B cell (primary cell): ENCODE results near the gene PARVB. TPM values are rescaled to one million over a fixed set of nuclear protein-coding genes. Genes with fewer than 3 reads are reported as not detected.

Experiments used
- ATAC-seq: fragments of 200-7000 bp; cut with Tn5 transposase; one replicate; pipeline ENCODE4 v1.10.0; 2021; ENCODE audit warnings: low read depth, mild to moderate bottlenecking, moderate number of reproducible peaks, moderate library complexity
- CTCF ChIA-PET: fragments of 350-600 bp; sonication (Branson Sonifier 250); formaldehyde crosslinking; loops from one replicate; lab custom pipeline; 2021; ENCODE audit warnings: antibody characterized with exemption, inconsistent platforms; lab: Charles Lee
- POLR2A ChIA-PET: fragments of 350-600 bp; sonication (Branson Sonifier 250); formaldehyde crosslinking; loops from one replicate; lab custom pipeline; 2021; ENCODE audit warnings: antibody characterized with exemption; lab: Charles Lee
- DNase-seq: peaks from one replicate; pipeline ENCODE4 v3.0.0; 2013
- H2AFZ ChIP-seq: 2 replicates; pipeline ENCODE4 v1.6.1; 2012; ENCODE audit warnings: mild to moderate bottlenecking, low read depth, low read length; ENCODE audit not compliant: insufficient read depth, poor library complexity, severe bottlenecking
- H3K27ac ChIP-seq, 2 donors: 1 replicate in 1 of 2; 2 replicates in 1 of 2; pipeline ENCODE4 v1.5.1; 2012 to 2013; ENCODE audit warnings: low read length in 2 of 2, mild to moderate bottlenecking in 2 of 2, moderate library complexity in 1 of 2
- H3K27me3 ChIP-seq, 4 experiments: fragments of 200-600 bp in 1 of 4; sonication (generic) in 1 of 4; replicated peaks in 1 of 4; 1 replicate in 2 of 4; 2 replicates in 2 of 4; pipeline versions ENCODE4 v1.6.1 to v1.7.0; 2013 to 2016; ENCODE audit warnings: low read length in 3 of 4, mild to moderate bottlenecking in 2 of 4, mixed read lengths in 1 of 4, moderate library complexity in 1 of 4; ENCODE audit not compliant: insufficient read depth in 4 of 4, control insufficient read depth in 3 of 4; ENCODE audit errors: control extremely low read depth in 1 of 4
- H3K36me3 ChIP-seq, 2 experiments: replicated peaks in 1 of 2; 1 replicate in 1 of 2; 2 replicates in 1 of 2; pipeline versions ENCODE4 v1.6.1 to v1.7.1; 2013; ENCODE audit warnings: low read length in 1 of 2; ENCODE audit not compliant: insufficient read depth in 2 of 2, control insufficient read depth in 1 of 2; ENCODE audit errors: control extremely low read depth in 1 of 2, extremely low read depth in 1 of 2
- H3K4me1 ChIP-seq, 2 donors: fragments of 200-600 bp in 1 of 2; sonication (generic) in 1 of 2; 1 replicate in 1 of 2; 2 replicates in 1 of 2; pipeline versions ENCODE4 v1.5.1 to v1.6.1; 2013 to 2017; ENCODE audit warnings: low read length in 2 of 2; ENCODE audit not compliant: control insufficient read depth in 2 of 2, insufficient read depth in 2 of 2
- H3K4me2 ChIP-seq: replicated peaks from 2 replicates; pipeline ENCODE3; 2012; ENCODE audit warnings: mild to moderate bottlenecking, low read depth, low read length; ENCODE audit not compliant: poor library complexity, severe bottlenecking
- H3K4me3 ChIP-seq, 5 experiments: fragments of 200-600 bp in 1 of 5; sonication (generic) in 1 of 5; 1 replicate in 3 of 5; 2 replicates in 2 of 5; pipeline versions ENCODE4 v1.5.1 to v1.7.0; 2011 to 2016; ENCODE audit warnings: low read length in 4 of 5, mild to moderate bottlenecking in 4 of 5, low read depth in 2 of 5, control low read depth in 1 of 5, moderate library complexity in 1 of 5; ENCODE audit not compliant: insufficient read depth in 1 of 5; ENCODE audit errors: control extremely low read depth in 1 of 5, extremely low read depth in 1 of 5
- H3K79me2 ChIP-seq: fragments of 200-600 bp; sonication (generic); one replicate; pipeline ENCODE4 v1.6.0; 2016; ENCODE audit warnings: low read length; ENCODE audit not compliant: control insufficient read depth, insufficient read depth
- H3K9ac ChIP-seq: fragments of 200-600 bp; sonication (generic); 2 replicates; pipeline ENCODE4 v1.6.1; 2017; ENCODE audit warnings: mild to moderate bottlenecking, low read length, moderate library complexity
- H3K9me3 ChIP-seq, 3 donors: one replicate each; pipeline versions ENCODE4 v1.6.1 to v1.7.1; 2013; ENCODE audit warnings: low read length in 2 of 3; ENCODE audit not compliant: control insufficient read depth in 2 of 3, insufficient read depth in 1 of 3; ENCODE audit errors: control extremely low read depth in 1 of 3
- H4K20me1 ChIP-seq: 2 replicates; pipeline ENCODE4 v1.6.0; 2012; ENCODE audit warnings: mild to moderate bottlenecking, low read length; ENCODE audit not compliant: insufficient read depth, control insufficient read depth, poor library complexity, severe bottlenecking
- H3K27ac Mint-ChIP-seq: one replicate; pipeline ENCODE4 v1.8.0; 2021; ENCODE audit warnings: mixed read lengths
- H3K27me3 Mint-ChIP-seq: one replicate; pipeline ENCODE4 v1.8.0; 2021; ENCODE audit warnings: mixed read lengths
- H3K4me1 Mint-ChIP-seq: one replicate; pipeline ENCODE4 v1.8.0; 2021; ENCODE audit warnings: mixed read lengths
- H3K4me3 Mint-ChIP-seq: one replicate; pipeline ENCODE4 v1.8.0; 2021; ENCODE audit warnings: mixed read lengths
- H3K9me3 Mint-ChIP-seq: one replicate; pipeline ENCODE4 v1.8.0; 2022; ENCODE audit warnings: mixed read lengths; ENCODE audit not compliant: insufficient read depth
- CTCF ChIP-seq: fragments of 200-600 bp; IDR thresholded peaks from one replicate; pipeline ENCODE4 v1.8.0; 2022; ENCODE audit warnings: antibody characterized with exemption, mild to moderate bottlenecking
- EZH2 ChIP-seq: IDR thresholded peaks from 2 replicates; pipeline ENCODE4 v1.6.1; 2012; ENCODE audit warnings: borderline replicate concordance, low read depth, mild to moderate bottlenecking, moderate library complexity, low read length; ENCODE audit not compliant: insufficient read depth, poor library complexity, severe bottlenecking
- WGBS: methylation state at CpG from one replicate; pipeline ENCODE4 v1.1.5; 2013; ENCODE audit warnings: missing lambda C conversion rate; ENCODE audit not compliant: insufficient coverage; 5-methylcytosine and 5-hydroxymethylcytosine counted together
- intact Hi-C: fragments of 100-400 bp; cut with micrococcal nuclease; formaldehyde crosslinking; loops from one replicate; pipeline ENCODE4 v1.10.0; 2022
- polyA plus RNA-seq: library from polyadenylated mRNA; depleted of rRNA; stranded (reverse); fragments of >200 nt; gene quantifications from 2 replicates; pipeline ENCODE4 v1.2.3, GENCODE V29; 2012
- total RNA-seq, 2 donors: library from RNA; stranded (reverse); fragments of 120-200 nt in 1 of 2; gene quantifications; 1 replicate in 1 of 2; 2 replicates in 1 of 2; pipeline versions ENCODE4 v1.2.3 to v1.2.4, GENCODE V29; 2013 to 2022

PARVB gene
- total and polyA plus RNA-seq, 2 donors (not counting 1 experiment from before 2014, with no cell fraction given): 48.0 to 49.4 TPM

- H3K4me2 ChIP-seq: peak overlapping the region; percentile 30
- peaks cover 8% of the 10 kb centered on the region for H3K4me1 Mint-ChIP-seq
- peak; percentile 57 for ATAC-seq
- intact Hi-C loops: no loop called here
- no peak overlapping the region for H3K9ac ChIP-seq
- H3K27ac ChIP-seq: no peak overlapping the region
- no peaks in the 10 kb centered on the region for H3K27me3 ChIP-seq
- peaks cover 2% of the 10 kb centered on the region for H3K9me3 Mint-ChIP-seq
- H3K4me1 ChIP-seq: peaks cover 0 to 7% of the 10 kb centered on the region in 2 donors
- peak overlapping the region; percentile 2 for H3K4me3 Mint-ChIP-seq
- TF ChIP-seq CTCF: no peak
- TF ChIP-seq EZH2: no peak
- no peak overlapping the region for H3K4me3 ChIP-seq
- DNase-seq: peak; percentile 32
- peaks cover 6% of the 10 kb centered on the region for H3K79me2 ChIP-seq
- peak overlapping the region; percentile 72 for H3K27ac Mint-ChIP-seq
- ChIA-PET CTCF (interaction anchor here (0.7 to 4.9 kb wide), 3 partner anchors 12 to 80 kb away, joined by 4 to 31 read pairs (median 12); no protein-coding TSS in a partner anchor), POLR2A (no interaction called here)
- no peaks in the 10 kb centered on the region for H3K27me3 Mint-ChIP-seq
- WGBS: 57% methylated on average over 4 of the region's 4 CpGs
- H2AFZ ChIP-seq: no peak overlapping the region
- H3K36me3 ChIP-seq: no peaks in the 10 kb centered on the region
- H4K20me1 ChIP-seq: no peaks in the 10 kb centered on the region
- H3K9me3 ChIP-seq: peaks cover 0 to 23% (median 7%) of the 10 kb centered on the region in 3 donors
Observed at GRCh38 chr22:44005524-44005923, 18.6 kb upstream of the PARVB start.

- H4K20me1 ChIP-seq: no peaks in the 10 kb centered on the region
- no peak overlapping the region for H3K4me3 ChIP-seq
- H3K79me2 ChIP-seq: no peaks in the 10 kb centered on the region
- no peak overlapping the region for H3K27ac ChIP-seq
- 100% methylated on average over 4 of the region's 5 CpGs for WGBS
- H3K9me3 ChIP-seq: peaks cover 0 to under 1% (median 0%) of the 10 kb centered on the region in 3 donors
- H3K4me1 ChIP-seq: peaks cover 5 to 6% of the 10 kb centered on the region in 2 donors
- Mint-ChIP-seq H3K27me3 (no peaks in the 10 kb centered on the region), H3K9me3 (no peaks in the 10 kb centered on the region), H3K4me1 (peaks cover 9% of the 10 kb centered on the region), H3K4me3 (no peak overlapping the region), H3K27ac (no peak overlapping the region)
- no peak overlapping the region for H2AFZ ChIP-seq
- DNase-seq: no peak
- H3K36me3 ChIP-seq: no peaks in the 10 kb centered on the region
- ChIA-PET POLR2A (no interaction called here), CTCF (interaction anchor here (1.0 kb wide), 1 partner anchor 19 kb away, joined by 3 read pairs; no protein-coding TSS in a partner anchor)
- no peak overlapping the region for H3K9ac ChIP-seq
- H3K4me2 ChIP-seq: no peak overlapping the region
- no peak for TF ChIP-seq CTCF
- no peak for TF ChIP-seq EZH2
- no peak for ATAC-seq
- intact Hi-C loops: no loop called here
- H3K27me3 ChIP-seq: no peaks in the 10 kb centered on the region
Observed at GRCh38 chr22:44012162-44012561, 11.9 kb upstream of the PARVB start.
